HL-60 (cell line): ENCODE measurements around the gene NSUN2.

ENCODE experiments used
- CTCF ChIP-seq: IDR thresholded peaks from one replicate; pipeline ENCODE4 v1.5.1; 2011; ENCODE audit warnings: low read length, control low read depth, inconsistent platforms; ENCODE audit not compliant: insufficient read depth
- GABPA ChIP-seq: IDR thresholded peaks from 2 replicates; pipeline ENCODE4 v1.6.1; 2012; ENCODE audit warnings: low read depth

- no peak for TF ChIP-seq CTCF
- TF ChIP-seq GABPA = no peak
These were observed 62.3 kb downstream of the NSUN2 start for GRCh38 chr5:6570530-6570929.
